GM23248 (cell line): ENCODE data around the gene SLC13A4.

Experiments used
- EZH2 ChIP-seq: fragments of 200-600 bp; sonication (generic); IDR thresholded peaks from 2 replicates; pipeline ENCODE4 v1.6.1; 2018; ENCODE audit warnings: antibody characterized with exemption, mild to moderate bottlenecking; ENCODE audit not compliant: insufficient read depth, poor library complexity, severe bottlenecking
- EZH2phosphoT487 ChIP-seq: fragments of 200-600 bp; sonication (generic); IDR thresholded peaks from 2 replicates; pipeline ENCODE4 v1.6.1; 2018; ENCODE audit warnings: antibody characterized with exemption, moderate library complexity, mild to moderate bottlenecking, low read depth; ENCODE audit not compliant: insufficient read depth

DNA sequence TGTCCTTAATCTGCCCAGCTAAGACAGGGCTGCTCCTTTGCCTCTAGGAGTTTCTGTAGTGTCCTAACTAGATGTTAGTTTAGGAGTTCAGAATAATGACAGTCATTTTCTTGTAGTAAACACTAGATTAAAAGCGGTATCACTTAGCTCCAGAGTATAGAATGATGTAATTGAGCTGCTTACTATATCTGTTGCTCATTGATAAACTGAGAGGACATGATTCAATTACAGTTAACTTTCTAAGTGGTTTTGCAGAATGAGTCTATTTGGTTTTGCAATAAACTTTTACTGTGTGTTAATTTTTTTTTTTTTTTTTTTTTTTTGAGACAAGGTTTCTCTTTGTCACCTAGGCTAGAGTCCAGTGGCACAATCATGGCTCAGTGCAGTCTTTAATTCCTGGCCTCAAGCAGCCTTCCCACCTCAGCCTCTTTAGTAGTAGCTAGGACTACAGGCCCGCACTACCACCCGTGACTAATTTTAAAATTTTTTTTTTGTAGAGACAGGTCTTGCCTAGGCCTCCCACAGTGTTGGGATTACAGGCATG is 63.9 kb downstream of the SLC13A4 start:
- TF ChIP-seq EZH2 (no peak), EZH2phosphoT487 (no peak)
